LNCaP clone FGC (cell line): ENCODE measurements around the gene ITGAV.

Source experiments
- DNase-seq: peaks from one replicate; pipeline ENCODE4 v3.0.0-alpha.2; 2011; ENCODE audit warnings: low read depth
- H3K4me3 ChIP-seq: 2 replicates; pipeline ENCODE4 v1.5.1; 2011; ENCODE audit warnings: mild to moderate bottlenecking, low read depth, low read length, control low read depth
- CTCF ChIP-seq: IDR thresholded peaks from 2 replicates; pipeline ENCODE4 v1.5.1; 2012; ENCODE audit warnings: mild to moderate bottlenecking; ENCODE audit not compliant: control insufficient read depth, insufficient read depth; ENCODE audit errors: extremely low read depth

The ITGAV gene

GRCh38 chr2:186645999-186646398 is 56.1 kb downstream of the ITGAV start:
- no peak for TF ChIP-seq CTCF
- H3K4me3 ChIP-seq, result no peak overlapping the region
- no peak for DNase-seq

DNA sequence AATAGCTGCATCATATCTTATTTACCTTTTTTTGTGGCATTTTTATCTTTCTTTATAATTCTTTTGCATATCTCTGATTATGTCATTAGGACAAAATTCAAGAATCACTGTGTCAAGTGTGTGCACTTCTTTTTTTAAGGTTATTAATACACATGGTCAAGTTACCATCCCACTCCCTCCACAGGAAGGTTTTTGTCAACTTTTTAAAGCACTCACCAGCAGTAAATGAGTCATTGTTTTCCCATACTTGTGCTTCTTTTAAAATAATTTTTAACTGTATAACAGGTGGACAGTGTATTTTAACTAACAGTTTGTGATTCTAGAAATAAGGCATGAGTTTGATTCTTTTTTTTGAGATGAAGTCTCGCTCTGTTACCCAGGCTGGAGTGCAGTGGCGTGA is 58.3 kb downstream of the ITGAV start:
- H3K4me3 ChIP-seq, result no peak overlapping the region
- no peak for TF ChIP-seq CTCF
- no peak for DNase-seq

DNA sequence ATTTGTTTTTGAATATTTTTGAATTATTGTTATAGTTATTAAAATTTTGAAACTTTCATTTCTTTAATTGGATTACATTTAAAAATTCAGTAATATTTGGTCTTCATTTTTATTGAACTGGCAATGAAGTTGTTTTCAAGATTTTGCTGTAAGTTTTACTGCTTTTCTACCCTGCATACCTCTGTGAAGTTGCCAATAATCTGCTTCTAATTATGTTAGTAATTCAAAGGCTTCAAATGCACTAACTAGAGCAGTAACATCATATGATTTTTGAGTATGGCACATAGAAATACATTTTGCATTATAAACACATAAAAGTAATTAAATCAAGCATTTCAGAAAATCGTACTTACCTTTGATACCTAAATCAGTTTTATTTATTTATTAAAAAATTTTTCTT is 63.7 kb downstream of the ITGAV start:
- no peak for DNase-seq
- no peak overlapping the region for H3K4me3 ChIP-seq
- no peak for TF ChIP-seq CTCF

GRCh38 chr2:186659383-186659782 is 69.5 kb downstream of the ITGAV start:
- TF ChIP-seq CTCF, result no peak
- H3K4me3 ChIP-seq, result no peak overlapping the region
- no peak for DNase-seq

DNA sequence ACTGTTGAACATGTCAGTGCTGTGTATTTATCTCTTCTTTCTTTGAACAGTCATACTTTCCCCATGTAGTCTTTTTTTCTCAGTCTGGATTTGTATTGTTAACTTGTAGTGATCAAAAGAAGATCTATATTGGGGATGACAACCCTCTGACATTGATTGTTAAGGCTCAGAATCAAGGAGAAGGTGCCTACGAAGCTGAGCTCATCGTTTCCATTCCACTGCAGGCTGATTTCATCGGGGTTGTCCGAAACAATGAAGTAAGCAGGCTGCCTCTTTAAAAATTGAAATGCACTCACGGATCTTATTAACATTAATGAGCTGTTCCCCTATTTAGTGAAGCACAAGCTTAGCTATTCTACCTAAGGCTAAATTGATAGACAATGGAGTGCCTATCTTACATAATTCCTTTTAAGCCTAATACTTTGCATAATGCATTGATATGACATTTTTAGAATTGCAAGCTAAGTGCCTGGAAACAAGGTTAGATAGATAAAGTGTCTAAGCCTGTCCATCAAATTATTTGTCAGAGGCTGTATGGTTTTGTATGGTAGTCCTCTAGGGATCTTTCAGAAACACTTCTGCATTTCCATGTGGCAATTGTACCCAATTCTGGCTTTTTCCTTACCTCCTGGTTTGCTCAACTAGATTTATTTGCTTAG is 74.7 kb downstream of the ITGAV start:
- DNase-seq, result no peak
- TF ChIP-seq CTCF, result no peak
- no peak overlapping the region for H3K4me3 ChIP-seq

DNA sequence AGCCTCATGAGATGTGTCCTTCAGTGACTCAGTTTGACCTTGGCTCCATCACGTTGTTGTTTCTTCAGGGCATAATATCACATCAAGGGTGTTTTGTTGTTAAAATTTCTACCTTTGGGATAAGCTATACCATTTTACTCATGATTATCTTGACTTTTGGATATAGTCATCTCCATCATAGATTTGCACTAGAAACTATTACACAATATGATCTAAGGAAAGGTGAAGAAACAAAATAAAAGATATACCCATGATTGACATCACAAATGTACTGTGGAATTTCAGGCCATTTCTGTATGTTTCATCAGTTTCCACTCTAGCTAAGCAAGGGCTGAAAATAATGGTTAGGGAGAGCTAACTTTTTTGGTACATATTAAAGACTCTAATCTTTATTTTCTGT is 79.3 kb downstream of the ITGAV start:
- no peak for TF ChIP-seq CTCF
- H3K4me3 ChIP-seq, result no peak overlapping the region
- DNase-seq, result no peak

- no peak overlapping the region for H3K4me3 ChIP-seq
- no peak for TF ChIP-seq CTCF
- DNase-seq, result no peak
These were observed 81.0 kb downstream of the ITGAV start for GRCh38 chr2:186670831-186671230.
